ENCODE results near the gene PHF23.
A peak's percentile ranks its signal among the peaks of the same experiment; 100 is the strongest.

- peak; percentile 54; the same call in 1 of the 2 replicates for TF ChIP-seq POLR2A (IDR thresholded peaks at IDR 0.05; ENCODE audit: low read depth, low read length)
- no peak for TF ChIP-seq TAF1 (IDR thresholded peaks at IDR 0.05; ENCODE audit: borderline replicate concordance, low read depth, low read length)
These were observed at the start of gene PHF23 for GRCh38 chr17:7239091-7240027.
